PFSK-1 (cell line): Measurements from ENCODE around the gene SRD5A2.

ENCODE experiments used
- POLR2AphosphoS5 ChIP-seq: IDR thresholded peaks from 2 replicates; pipeline ENCODE4 v1.6.1; 2012; ENCODE audit warnings: low read depth, mild to moderate bottlenecking, control low read depth, low read length, moderate library complexity
- REST ChIP-seq, 2 experiments: IDR thresholded peaks; 2 replicates each; pipeline versions ENCODE4 v1.6.1 to v1.8.0; 2011 to 2012; ENCODE audit warnings: low read depth in 2 of 2, low read length in 2 of 2, control low read depth in 1 of 2, inconsistent platforms in 1 of 2, mild to moderate bottlenecking in 1 of 2, moderate library complexity in 1 of 2; ENCODE audit not compliant: insufficient read depth in 1 of 2
- SIN3A ChIP-seq: IDR thresholded peaks from 2 replicates; pipeline ENCODE4 v1.6.1; 2012; ENCODE audit warnings: mild to moderate bottlenecking, low read length, moderate library complexity, borderline replicate concordance; ENCODE audit not compliant: insufficient read depth

- TF ChIP-seq REST (IDR thresholded peaks at IDR 0.05; ENCODE audit: insufficient read depth in 1 of 2, low read depth in 2 of 2, low read length in 2 of 2) (no peak), POLR2AphosphoS5 (no peak), SIN3A (no peak)
Observed at GRCh38 chr2:31555967-31556706, 24.6 kb downstream of the SRD5A2 start.
